ENCODE measurements around the gene GATB.

The GATB gene

GRCh38 chr4:151678048-151678872, 82.5 kb downstream of the GATB start:
- Histone ChIP-seq H3K27ac (ENCODE audit: low read depth in 2 of 2, low read length in 2 of 2) (no peak overlapping the region), H3K36me3 (ENCODE audit: control insufficient read depth in 2 of 2, insufficient read depth in 2 of 2, low read length in 2 of 2) (no peaks in the 10 kb centered on the region)

GRCh38 chr4:151677193-151677592, 83.6 kb downstream of the GATB start:
- Histone ChIP-seq H3K9ac (ENCODE audit: low read depth in 1 of 2, low read length in 2 of 2) (no peak overlapping the region), H3K4me1 (ENCODE audit: control insufficient read depth in 2 of 2, insufficient read depth in 2 of 2, low read length in 2 of 2) (no peaks in the 10 kb centered on the region), H3K4me3 (ENCODE audit: low read length in 2 of 2) (no peak overlapping the region), H3K27me3 (ENCODE audit: control insufficient read depth in 2 of 2, insufficient read depth in 2 of 2, low read length in 2 of 2) (no peaks in the 10 kb centered on the region), H3K36me3 (ENCODE audit: control insufficient read depth in 2 of 2, insufficient read depth in 2 of 2, low read length in 2 of 2) (no peaks in the 10 kb centered on the region), H3K9me3 (ENCODE audit: control insufficient read depth in 2 of 2, low read length in 2 of 2) (no peaks in the 10 kb centered on the region), H3K27ac (ENCODE audit: low read depth in 2 of 2, low read length in 2 of 2) (no peak overlapping the region)

More at GRCh38 chr4:151678048-151678872, 82.5 kb downstream of the GATB start:
- no peak overlapping the region for H3K9ac ChIP-seq (ENCODE audit: low read depth in 1 of 2, low read length in 2 of 2)
- H3K4me1 ChIP-seq (ENCODE audit: control insufficient read depth in 2 of 2, insufficient read depth in 2 of 2, low read length in 2 of 2): no peaks in the 10 kb centered on the region
- H3K27me3 ChIP-seq (ENCODE audit: control insufficient read depth in 2 of 2, insufficient read depth in 2 of 2, low read length in 2 of 2): no peaks in the 10 kb centered on the region
- H3K4me3 ChIP-seq (ENCODE audit: low read length in 2 of 2): no peak overlapping the region
- H3K9me3 ChIP-seq (ENCODE audit: control insufficient read depth in 2 of 2, low read length in 2 of 2): no peaks in the 10 kb centered on the region

- H3K4me1 ChIP-seq (ENCODE audit: control insufficient read depth in 2 of 2, insufficient read depth in 2 of 2, low read length in 2 of 2): no peaks in the 10 kb centered on the region
Observed at GRCh38 chr4:151676301-151676700, 84.5 kb downstream of the GATB start.

GRCh38 chr4:151675411-151675971, 85.3 kb downstream of the GATB start:
- Histone ChIP-seq H3K27ac (ENCODE audit: low read depth in 2 of 2, low read length in 2 of 2) (no peak overlapping the region), H3K9me3 (ENCODE audit: control insufficient read depth in 2 of 2, low read length in 2 of 2) (no peaks in the 10 kb centered on the region), H3K36me3 (ENCODE audit: control insufficient read depth in 2 of 2, insufficient read depth in 2 of 2, low read length in 2 of 2) (peaks cover 0 to 3% of the 10 kb centered on the region in 2 donors), H3K27me3 (ENCODE audit: control insufficient read depth in 2 of 2, insufficient read depth in 2 of 2, low read length in 2 of 2) (no peaks in the 10 kb centered on the region), H3K4me3 (ENCODE audit: low read length in 2 of 2) (no peak overlapping the region), H3K9ac (ENCODE audit: low read depth in 1 of 2, low read length in 2 of 2) (no peak overlapping the region), H3K4me1 (ENCODE audit: control insufficient read depth in 2 of 2, insufficient read depth in 2 of 2, low read length in 2 of 2) (no peaks in the 10 kb centered on the region)

More at GRCh38 chr4:151676301-151676700, 84.5 kb downstream of the GATB start:
- Histone ChIP-seq H3K36me3 (ENCODE audit: control insufficient read depth in 2 of 2, insufficient read depth in 2 of 2, low read length in 2 of 2) (no peaks in the 10 kb centered on the region), H3K27me3 (ENCODE audit: control insufficient read depth in 2 of 2, insufficient read depth in 2 of 2, low read length in 2 of 2) (no peaks in the 10 kb centered on the region), H3K4me3 (ENCODE audit: low read length in 2 of 2) (no peak overlapping the region), H3K9me3 (ENCODE audit: control insufficient read depth in 2 of 2, low read length in 2 of 2) (no peaks in the 10 kb centered on the region), H3K9ac (ENCODE audit: low read depth in 1 of 2, low read length in 2 of 2) (no peak overlapping the region), H3K27ac (ENCODE audit: low read depth in 2 of 2, low read length in 2 of 2) (no peak overlapping the region)

GRCh38 chr4:151674804-151675391, 85.9 kb downstream of the GATB start:
- Histone ChIP-seq H3K9ac (ENCODE audit: low read depth in 1 of 2, low read length in 2 of 2) (no peak overlapping the region), H3K4me1 (ENCODE audit: control insufficient read depth in 2 of 2, insufficient read depth in 2 of 2, low read length in 2 of 2) (no peaks in the 10 kb centered on the region), H3K36me3 (ENCODE audit: control insufficient read depth in 2 of 2, insufficient read depth in 2 of 2, low read length in 2 of 2) (peaks cover 2 to 5% of the 10 kb centered on the region in 2 donors), H3K27ac (ENCODE audit: low read depth in 2 of 2, low read length in 2 of 2) (no peak overlapping the region), H3K27me3 (ENCODE audit: control insufficient read depth in 2 of 2, insufficient read depth in 2 of 2, low read length in 2 of 2) (no peaks in the 10 kb centered on the region), H3K9me3 (ENCODE audit: control insufficient read depth in 2 of 2, low read length in 2 of 2) (no peaks in the 10 kb centered on the region), H3K4me3 (ENCODE audit: low read length in 2 of 2) (peak overlapping the region in 1 of 2 donors; percentile 42)

GRCh38 chr4:151673908-151674520, 86.8 kb downstream of the GATB start:
- Histone ChIP-seq H3K4me1 (ENCODE audit: control insufficient read depth in 2 of 2, insufficient read depth in 2 of 2, low read length in 2 of 2) (no peaks in the 10 kb centered on the region), H3K4me3 (ENCODE audit: low read length in 2 of 2) (no peak overlapping the region), H3K9me3 (ENCODE audit: control insufficient read depth in 2 of 2, low read length in 2 of 2) (no peaks in the 10 kb centered on the region), H3K27me3 (ENCODE audit: control insufficient read depth in 2 of 2, insufficient read depth in 2 of 2, low read length in 2 of 2) (no peaks in the 10 kb centered on the region), H3K27ac (ENCODE audit: low read depth in 2 of 2, low read length in 2 of 2) (no peak overlapping the region), H3K36me3 (ENCODE audit: control insufficient read depth in 2 of 2, insufficient read depth in 2 of 2, low read length in 2 of 2) (peaks cover 5 to 10% of the 10 kb centered on the region in 2 donors), H3K9ac (ENCODE audit: low read depth in 1 of 2, low read length in 2 of 2) (no peak overlapping the region)

GRCh38 chr4:151672996-151673395, 87.8 kb downstream of the GATB start:
- no peaks in the 10 kb centered on the region for H3K27me3 ChIP-seq (ENCODE audit: control insufficient read depth in 2 of 2, insufficient read depth in 2 of 2, low read length in 2 of 2)
- H3K4me1 ChIP-seq (ENCODE audit: control insufficient read depth in 2 of 2, insufficient read depth in 2 of 2, low read length in 2 of 2): no peaks in the 10 kb centered on the region

GRCh38 chr4:151671541-151672059, 89.2 kb downstream of the GATB start:
- Histone ChIP-seq H3K4me1 (ENCODE audit: control insufficient read depth in 2 of 2, insufficient read depth in 2 of 2, low read length in 2 of 2) (no peaks in the 10 kb centered on the region), H3K9me3 (ENCODE audit: control insufficient read depth in 2 of 2, low read length in 2 of 2) (no peaks in the 10 kb centered on the region), H3K9ac (ENCODE audit: low read depth in 1 of 2, low read length in 2 of 2) (no peak overlapping the region), H3K27me3 (ENCODE audit: control insufficient read depth in 2 of 2, insufficient read depth in 2 of 2, low read length in 2 of 2) (no peaks in the 10 kb centered on the region), H3K4me3 (ENCODE audit: low read length in 2 of 2) (no peak overlapping the region), H3K27ac (ENCODE audit: low read depth in 2 of 2, low read length in 2 of 2) (no peak overlapping the region), H3K36me3 (ENCODE audit: control insufficient read depth in 2 of 2, insufficient read depth in 2 of 2, low read length in 2 of 2) (peaks cover 10 to 18% of the 10 kb centered on the region in 2 donors)

More at GRCh38 chr4:151672996-151673395, 87.8 kb downstream of the GATB start:
- H3K4me3 ChIP-seq (ENCODE audit: low read length in 2 of 2): no peak overlapping the region
- no peaks in the 10 kb centered on the region for H3K9me3 ChIP-seq (ENCODE audit: control insufficient read depth in 2 of 2, low read length in 2 of 2)
- H3K36me3 ChIP-seq (ENCODE audit: control insufficient read depth in 2 of 2, insufficient read depth in 2 of 2, low read length in 2 of 2): peaks cover 10 to 15% of the 10 kb centered on the region in 2 donors
- H3K27ac ChIP-seq (ENCODE audit: low read depth in 2 of 2, low read length in 2 of 2): no peak overlapping the region
- H3K9ac ChIP-seq (ENCODE audit: low read depth in 1 of 2, low read length in 2 of 2): no peak overlapping the region

GRCh38 chr4:151670843-151671242, 90.0 kb downstream of the GATB start:
- Histone ChIP-seq H3K27me3 (ENCODE audit: control insufficient read depth in 2 of 2, insufficient read depth in 2 of 2, low read length in 2 of 2) (no peaks in the 10 kb centered on the region), H3K4me3 (ENCODE audit: low read length in 2 of 2) (no peak overlapping the region), H3K36me3 (ENCODE audit: control insufficient read depth in 2 of 2, insufficient read depth in 2 of 2, low read length in 2 of 2) (peaks cover 10 to 18% of the 10 kb centered on the region in 2 donors), H3K4me1 (ENCODE audit: control insufficient read depth in 2 of 2, insufficient read depth in 2 of 2, low read length in 2 of 2) (no peaks in the 10 kb centered on the region), H3K9me3 (ENCODE audit: control insufficient read depth in 2 of 2, low read length in 2 of 2) (no peaks in the 10 kb centered on the region), H3K27ac (ENCODE audit: low read depth in 2 of 2, low read length in 2 of 2) (no peak overlapping the region), H3K9ac (ENCODE audit: low read depth in 1 of 2, low read length in 2 of 2) (no peak overlapping the region)
